AG04449 (cell line): ENCODE data around the gene CRB2.
A peak's percentile ranks its signal among the peaks of the same experiment; 100 is the strongest.

Experiments used
- CTCF ChIA-PET: fragments of 350-600 bp; formaldehyde crosslinking; extraction: SDS; loops from one replicate; lab custom pipeline; 2021; ENCODE audit warnings: antibody characterized with exemption; lab: Yijun Ruan, JAX
- POLR2A ChIA-PET: fragments of 400-600, 350-600 bp; formaldehyde crosslinking; extraction: SDS; loops from one replicate; lab custom pipeline; 2020; ENCODE audit warnings: antibody characterized with exemption, inconsistent platforms; lab: Yijun Ruan, JAX
- DNase-seq: peaks from one replicate; pipeline ENCODE4 v3.0.0-alpha.2; 2010; ENCODE audit warnings: low read depth, low spot score
- H3K4me3 ChIP-seq: 2 replicates; pipeline ENCODE4 v1.5.1; 2011; ENCODE audit warnings: low read depth, mild to moderate bottlenecking, control low read depth, low read length
- TF ChIP-seq, protein P1 (sequence below): IDR thresholded peaks from one replicate; pipeline ENCODE4 v1.5.1; 2011; ENCODE audit warnings: mild to moderate bottlenecking, moderate library complexity, low read length, control low read depth, inconsistent platforms; ENCODE audit not compliant: insufficient read depth; ENCODE audit errors: missing control alignments

CRB2 gene

DNA sequence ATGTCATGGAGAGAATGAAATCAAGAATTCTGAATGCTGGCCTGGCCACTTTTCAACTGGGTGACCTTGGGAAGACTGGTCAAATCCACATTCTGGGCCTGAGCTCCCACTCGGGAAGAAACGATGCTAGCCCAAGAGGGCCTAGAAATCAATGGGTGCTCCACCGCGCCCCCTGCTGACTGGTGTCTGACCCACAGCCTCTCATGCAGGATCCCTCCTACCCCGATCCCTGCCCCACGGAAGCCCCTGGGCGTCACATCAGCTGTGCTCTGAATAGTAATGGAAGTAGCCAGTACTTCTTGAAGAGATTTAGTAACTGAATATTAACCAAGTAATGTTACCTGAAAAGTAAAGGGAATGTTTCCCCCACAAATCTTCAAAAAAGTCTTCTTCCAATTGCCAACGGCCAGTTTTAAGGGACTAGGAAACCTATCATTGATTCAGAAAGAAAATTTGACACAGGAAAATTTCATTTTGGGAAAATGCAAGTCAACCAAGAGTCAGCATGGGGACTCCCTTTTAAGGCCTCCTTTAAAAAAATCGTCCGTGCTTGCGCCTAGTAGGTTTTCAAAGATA, 43.9 kb downstream of the CRB2 start:
- TF ChIP-seq, protein P1, sequence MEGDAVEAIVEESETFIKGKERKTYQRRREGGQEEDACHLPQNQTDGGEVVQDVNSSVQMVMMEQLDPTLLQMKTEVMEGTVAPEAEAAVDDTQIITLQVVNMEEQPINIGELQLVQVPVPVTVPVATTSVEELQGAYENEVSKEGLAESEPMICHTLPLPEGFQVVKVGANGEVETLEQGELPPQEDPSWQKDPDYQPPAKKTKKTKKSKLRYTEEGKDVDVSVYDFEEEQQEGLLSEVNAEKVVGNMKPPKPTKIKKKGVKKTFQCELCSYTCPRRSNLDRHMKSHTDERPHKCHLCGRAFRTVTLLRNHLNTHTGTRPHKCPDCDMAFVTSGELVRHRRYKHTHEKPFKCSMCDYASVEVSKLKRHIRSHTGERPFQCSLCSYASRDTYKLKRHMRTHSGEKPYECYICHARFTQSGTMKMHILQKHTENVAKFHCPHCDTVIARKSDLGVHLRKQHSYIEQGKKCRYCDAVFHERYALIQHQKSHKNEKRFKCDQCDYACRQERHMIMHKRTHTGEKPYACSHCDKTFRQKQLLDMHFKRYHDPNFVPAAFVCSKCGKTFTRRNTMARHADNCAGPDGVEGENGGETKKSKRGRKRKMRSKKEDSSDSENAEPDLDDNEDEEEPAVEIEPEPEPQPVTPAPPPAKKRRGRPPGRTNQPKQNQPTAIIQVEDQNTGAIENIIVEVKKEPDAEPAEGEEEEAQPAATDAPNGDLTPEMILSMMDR = peak; percentile 59
- ChIA-PET POLR2A (no interaction called here), CTCF (interaction anchor here (0.9 to 4.5 kb wide), 9 partner anchors 9 to 641 kb away, joined by 3 to 23 read pairs (median 4); no protein-coding TSS in a partner anchor)
- no peak for DNase-seq
- no peak overlapping the region for H3K4me3 ChIP-seq

DNA sequence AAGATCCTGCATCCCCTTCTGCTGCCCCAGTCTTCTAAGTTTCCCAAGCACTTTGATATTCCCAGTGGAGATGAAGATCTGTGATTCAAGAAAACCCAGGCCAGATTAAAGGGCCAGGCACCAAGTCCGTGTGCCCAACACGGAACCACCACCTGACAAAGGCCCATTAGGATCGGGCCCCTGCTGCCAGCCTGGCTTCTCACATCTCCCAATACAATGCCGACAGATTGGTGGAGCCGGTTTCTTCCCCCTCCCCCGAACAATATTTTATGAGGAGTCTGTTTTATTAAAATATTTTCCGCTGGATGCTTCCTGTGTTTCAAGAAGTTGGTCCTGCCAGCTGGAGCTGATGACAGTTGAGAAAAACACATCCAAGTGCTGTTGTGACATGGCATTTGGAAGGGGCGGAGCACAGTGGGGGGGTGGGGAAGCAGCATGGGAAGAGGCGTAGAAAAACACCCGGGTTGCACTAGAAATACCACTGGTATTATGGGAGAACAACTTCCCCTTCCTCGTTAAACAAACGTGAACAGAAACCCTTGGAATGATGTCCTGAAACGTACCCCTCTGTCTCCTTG, 45.0 kb downstream of the CRB2 start:
- no peak for DNase-seq
- TF ChIP-seq, protein P1 = no peak
- CTCF ChIA-PET = interaction anchor here (0.6 to 4.5 kb wide), 9 partner anchors 8 to 1136 kb away, joined by 3 to 23 read pairs (median 3); no protein-coding TSS in a partner anchor
- POLR2A ChIA-PET = no interaction called here
- no peak overlapping the region for H3K4me3 ChIP-seq

GRCh38 chr9:123401879-123402513, 46.0 kb downstream of the CRB2 start:
- DNase-seq = no peak
- ChIA-PET CTCF (interaction anchor here (0.6 to 4.5 kb wide), 12 partner anchors 9 to 1135 kb away, joined by 3 to 23 read pairs (median 3); no protein-coding TSS in a partner anchor), POLR2A (no interaction called here)
- H3K4me3 ChIP-seq = no peak overlapping the region
- TF ChIP-seq, protein P1 = peak; percentile 79

GRCh38 chr9:123402981-123403509, 47.0 kb downstream of the CRB2 start:
- ChIA-PET POLR2A (no interaction called here), CTCF (interaction anchor here (0.6 to 1.4 kb wide), 4 partner anchors 10 to 640 kb away, joined by 3 to 6 read pairs (median 3); no protein-coding TSS in a partner anchor)
- H3K4me3 ChIP-seq = no peak overlapping the region
- DNase-seq = no peak
- TF ChIP-seq, protein P1 = no peak

GRCh38 chr9:123406016-123406415, 50.0 kb downstream of the CRB2 start:
- no peak for DNase-seq
- TF ChIP-seq, protein P1 = no peak
- POLR2A ChIA-PET = no interaction called here
- CTCF ChIA-PET = interaction anchor here (0.7 to 1.9 kb wide), 2 partner anchors 19 to 22 kb away, joined by 4 to 7 read pairs; no protein-coding TSS in a partner anchor
- H3K4me3 ChIP-seq = no peak overlapping the region
